GM08714 (cell line): Measurements from ENCODE around the gene SLC26A6.

ENCODE experiments used
- H3K4me3 ChIP-seq: fragments of 200-500 bp; sonication (Bioruptor generic); 2 replicates; pipeline ENCODE4 v1.5.1; 2014; ENCODE audit warnings: mild to moderate bottlenecking, low read length, inconsistent platforms
- ZNF274 ChIP-seq: IDR thresholded peaks from 2 replicates; pipeline ENCODE4 v1.6.1; 2012; ENCODE audit warnings: mild to moderate bottlenecking, low read depth, low read length

SLC26A6 gene

DNA sequence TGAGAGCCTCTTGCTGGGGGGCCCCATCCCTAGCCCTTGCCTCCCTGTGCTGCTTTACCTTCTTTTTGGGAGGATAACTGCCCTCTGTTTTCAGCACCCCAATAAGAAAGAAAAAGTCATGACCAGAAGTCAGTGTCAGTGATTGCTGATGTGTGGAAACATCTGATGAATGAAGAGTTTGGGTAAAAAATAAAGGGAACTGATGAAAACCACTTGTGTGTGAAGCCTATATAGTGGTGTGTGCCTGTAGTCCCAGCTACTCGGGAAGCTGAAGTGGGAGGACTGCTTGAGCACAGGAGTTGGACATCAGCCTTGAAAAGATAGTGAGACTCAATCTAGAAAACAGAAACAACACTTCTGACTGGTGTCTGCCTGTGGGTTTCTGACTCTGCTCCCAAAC, 37.3 kb upstream of the SLC26A6 start:
- H3K4me3 ChIP-seq = no peak overlapping the region
- no peak for TF ChIP-seq ZNF274

DNA sequence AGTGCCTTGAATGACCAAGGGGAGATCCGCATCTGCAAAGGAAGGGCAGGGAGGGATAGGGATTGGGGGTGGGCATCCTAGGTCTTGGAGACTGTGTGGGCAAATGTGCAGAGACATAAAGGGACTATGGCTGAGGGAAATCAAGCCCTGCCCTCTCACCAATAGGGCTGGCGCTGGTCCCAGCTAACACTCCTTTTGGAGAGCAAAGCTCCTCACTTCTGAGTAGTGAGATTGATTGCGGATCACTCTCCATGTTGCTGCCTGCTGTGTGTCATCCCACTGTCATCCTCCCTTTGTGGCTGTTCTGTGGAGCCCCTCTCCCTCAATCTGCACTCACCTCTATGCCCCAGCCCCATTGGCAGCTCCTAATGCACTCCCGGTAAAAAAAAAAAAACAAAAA, 29.7 kb upstream of the SLC26A6 start:
- no peak for TF ChIP-seq ZNF274
- no peak overlapping the region for H3K4me3 ChIP-seq

- TF ChIP-seq ZNF274 = no peak
- no peak overlapping the region for H3K4me3 ChIP-seq
These were observed 29.0 kb upstream of the SLC26A6 start for GRCh38 chr3:48664313-48664644.

GRCh38 chr3:48663489-48664312, 28.4 kb upstream of the SLC26A6 start:
- H3K4me3 ChIP-seq = peak overlapping the region; percentile 49; the same call in 1 of the 2 replicates
- TF ChIP-seq ZNF274 = no peak

GRCh38 chr3:48662753-48663488, 27.7 kb upstream of the SLC26A6 start, which contains the start of gene CELSR3:
Gene CELSR3, minus strand, starts transcription at chr3:48662886. Its CDS starts 252 bp downstream, at chr3:48662634.
- peak within 1 kb of the TSS; percentile 49; the same call in 1 of the 2 replicates for H3K4me3 ChIP-seq
- TF ChIP-seq ZNF274 = no peak

DNA sequence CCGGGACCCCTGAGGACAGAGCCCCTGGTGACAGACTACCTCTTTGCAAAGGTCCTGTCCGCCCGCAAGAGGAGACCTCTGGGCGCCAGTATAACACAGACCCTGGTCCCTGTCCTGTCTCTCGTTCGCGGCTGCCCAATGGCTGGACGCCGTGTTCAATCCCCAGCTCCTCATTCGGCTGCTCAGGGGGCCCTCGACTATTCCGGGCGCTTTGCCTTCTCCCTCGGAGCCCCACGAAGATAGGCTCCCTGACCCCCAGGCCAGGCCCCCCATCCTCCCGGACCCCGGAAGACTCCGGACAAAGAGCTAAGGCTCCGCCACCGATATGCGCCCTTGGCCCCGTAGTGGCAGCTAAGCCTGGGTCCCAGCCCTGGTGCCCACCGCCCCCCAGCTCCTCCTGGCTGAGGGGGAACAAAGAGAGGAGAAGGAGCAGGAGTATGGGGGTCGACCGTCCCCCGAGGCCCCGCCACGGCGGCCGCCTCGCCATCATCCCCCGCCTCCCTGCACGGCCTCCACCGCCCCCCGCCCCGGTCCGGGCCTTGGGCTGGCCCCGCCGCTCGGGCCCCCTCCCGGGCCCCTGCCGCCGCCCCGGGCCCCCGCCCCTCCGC, 27.0 kb upstream of the SLC26A6 start:
- H3K4me3 ChIP-seq = peak overlapping the region; percentile 11; the same call in 1 of the 2 replicates
- no peak for TF ChIP-seq ZNF274

- no peak for TF ChIP-seq ZNF274
- peak overlapping the region; percentile 31; the same call in 1 of the 2 replicates for H3K4me3 ChIP-seq
These were observed 26.4 kb upstream of the SLC26A6 start for GRCh38 chr3:48661501-48662144.

GRCh38 chr3:48660800-48661400, 25.6 kb upstream of the SLC26A6 start:
- TF ChIP-seq ZNF274 = no peak
- H3K4me3 ChIP-seq = no peak overlapping the region; the same call in 1 of the 2 replicates

DNA sequence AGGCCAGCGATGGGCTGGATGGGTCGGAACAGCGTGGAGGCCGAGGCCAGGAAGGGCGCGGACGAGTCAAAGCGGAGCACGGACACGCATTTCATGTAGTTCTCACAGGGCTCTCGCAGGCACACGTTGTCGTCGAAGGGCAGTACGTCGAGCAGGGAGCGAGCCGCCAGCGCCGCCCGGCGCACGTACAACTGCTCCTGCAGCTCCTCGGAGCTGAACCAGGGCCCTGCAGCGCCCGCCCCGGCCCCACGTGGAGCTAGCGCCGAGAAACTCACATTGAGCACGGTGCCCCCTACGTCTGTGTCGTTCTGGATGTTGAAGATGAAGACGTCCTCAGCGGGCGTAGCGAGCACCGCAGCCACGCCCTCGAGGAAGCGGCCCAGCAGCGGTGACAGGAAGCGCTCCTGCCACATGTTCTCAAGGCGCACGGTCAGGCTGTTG, 21.6 kb upstream of the SLC26A6 start:
- TF ChIP-seq ZNF274 = no peak
- H3K4me3 ChIP-seq = peak overlapping the region; percentile 53; the same call in 1 of the 2 replicates

GRCh38 chr3:48656061-48656840, 21.0 kb upstream of the SLC26A6 start:
- peak overlapping the region; percentile 53; the same call in 1 of the 2 replicates for H3K4me3 ChIP-seq
- TF ChIP-seq ZNF274 = no peak

- no peak for TF ChIP-seq ZNF274
- H3K4me3 ChIP-seq = no peak overlapping the region
These were observed 20.3 kb upstream of the SLC26A6 start for GRCh38 chr3:48655606-48656005.

GRCh38 chr3:48655063-48655462, 19.8 kb upstream of the SLC26A6 start:
- no peak overlapping the region for H3K4me3 ChIP-seq
- no peak for TF ChIP-seq ZNF274
